Gastrocnemius medialis (tissue), 4 donors: ENCODE results near the gene TUFT1.
A peak's percentile ranks its signal among the peaks of the same experiment; 100 is the strongest.

Experiments used
- CTCF ChIP-seq, 5 experiments: fragments of 450-650 bp in 3 of 5; fragments of 200-600 bp in 2 of 5; sonication (generic) in 2 of 5; IDR thresholded peaks in 4 of 5; conservative IDR thresholded peaks in 1 of 5; 1 replicate in 4 of 5; 2 replicates in 1 of 5; pipeline ENCODE4 v1.5.1; 2016 to 2019; ENCODE audit warnings: antibody characterized with exemption in 5 of 5, mild to moderate bottlenecking in 3 of 5, moderate library complexity in 3 of 5
- POLR2A ChIP-seq, 2 donors: fragments of 450-650 bp; IDR thresholded peaks; one replicate each; pipeline ENCODE4 v1.6.1; 2017; ENCODE audit warnings: antibody characterized with exemption in 2 of 2, mild to moderate bottlenecking in 2 of 2, moderate library complexity in 2 of 2

GRCh38 chr1:151611832-151612500 is 71.9 kb downstream of the TUFT1 start, which contains the start of gene SNX27:
- TF ChIP-seq POLR2A (IDR thresholded peaks at IDR 0.05) (peak; percentile 85 to 87), CTCF (IDR thresholded peaks at IDR 0.05 in 4 of 5, conservative IDR thresholded peaks at IDR 0.05 in 1 of 5) (no peak)
